ENCODE data around the gene IFI16.
"Not testable (repeated sequence)": the region's sequence is repeated elsewhere in the genome, so short reads cannot be mapped to it uniquely, and the experiment has no call there.

IFI16 gene

GRCh38 chr1:159000625-159001024 is 9.1 kb upstream of the IFI16 start:
- no peak for DNase-seq (ENCODE audit: extremely low spot score)
- TF ChIP-seq BHLHE40 (IDR thresholded peaks at IDR 0.05; ENCODE audit: borderline replicate concordance) (no peak), CTBP1 (IDR thresholded peaks at IDR 0.05; ENCODE audit: borderline replicate concordance) (no peak), ELF4 (IDR thresholded peaks at IDR 0.05) (no peak), LEF1 (IDR thresholded peaks at IDR 0.05; ENCODE audit: borderline replicate concordance) (no peak)
- POLR2A ChIA-PET: no interaction called here
- CTCF ChIA-PET: no interaction called here

GRCh38 chr1:159005161-159005560 is 4.5 kb upstream of the IFI16 start:
- no peak for DNase-seq (ENCODE audit: extremely low spot score)
- POLR2A ChIA-PET: no interaction called here
- TF ChIP-seq BHLHE40 (IDR thresholded peaks at IDR 0.05; ENCODE audit: borderline replicate concordance) (no peak), ARNT (IDR thresholded peaks at IDR 0.05) (no peak), NFRKB (IDR thresholded peaks at IDR 0.05) (no peak), HDGF (IDR thresholded peaks at IDR 0.05; ENCODE audit: borderline replicate concordance) (no peak), ELF4 (IDR thresholded peaks at IDR 0.05) (no peak)
- CTCF ChIA-PET: no interaction called here

GRCh38 chr1:159005676-159006075 is 4.0 kb upstream of the IFI16 start:
- ChIA-PET POLR2A (no interaction called here), CTCF (no interaction called here)
- no peak for TF ChIP-seq FOXK2 (IDR thresholded peaks at IDR 0.05)
- no peak for TF ChIP-seq LEF1 (IDR thresholded peaks at IDR 0.05; ENCODE audit: borderline replicate concordance)
- no peak for TF ChIP-seq TARDBP (IDR thresholded peaks at IDR 0.05)
- TF ChIP-seq, protein P1, sequence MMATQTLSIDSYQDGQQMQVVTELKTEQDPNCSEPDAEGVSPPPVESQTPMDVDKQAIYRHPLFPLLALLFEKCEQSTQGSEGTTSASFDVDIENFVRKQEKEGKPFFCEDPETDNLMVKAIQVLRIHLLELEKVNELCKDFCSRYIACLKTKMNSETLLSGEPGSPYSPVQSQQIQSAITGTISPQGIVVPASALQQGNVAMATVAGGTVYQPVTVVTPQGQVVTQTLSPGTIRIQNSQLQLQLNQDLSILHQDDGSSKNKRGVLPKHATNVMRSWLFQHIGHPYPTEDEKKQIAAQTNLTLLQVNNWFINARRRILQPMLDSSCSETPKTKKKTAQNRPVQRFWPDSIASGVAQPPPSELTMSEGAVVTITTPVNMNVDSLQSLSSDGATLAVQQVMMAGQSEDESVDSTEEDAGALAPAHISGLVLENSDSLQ (IDR thresholded peaks at IDR 0.05): no peak
- TF ChIP-seq SUZ12 (IDR thresholded peaks at IDR 0.05): no peak
- no peak for TF ChIP-seq NFRKB (IDR thresholded peaks at IDR 0.05)
- TF ChIP-seq SP1 (IDR thresholded peaks at IDR 0.05): no peak
- TF ChIP-seq BHLHE40 (IDR thresholded peaks at IDR 0.05; ENCODE audit: borderline replicate concordance): no peak
- no peak for TF ChIP-seq ELF4 (IDR thresholded peaks at IDR 0.05)
- TF ChIP-seq ZNF384 (IDR thresholded peaks at IDR 0.05): no peak
- TF ChIP-seq ARNT (IDR thresholded peaks at IDR 0.05): no peak
- DNase-seq (ENCODE audit: extremely low spot score): no peak

DNA sequence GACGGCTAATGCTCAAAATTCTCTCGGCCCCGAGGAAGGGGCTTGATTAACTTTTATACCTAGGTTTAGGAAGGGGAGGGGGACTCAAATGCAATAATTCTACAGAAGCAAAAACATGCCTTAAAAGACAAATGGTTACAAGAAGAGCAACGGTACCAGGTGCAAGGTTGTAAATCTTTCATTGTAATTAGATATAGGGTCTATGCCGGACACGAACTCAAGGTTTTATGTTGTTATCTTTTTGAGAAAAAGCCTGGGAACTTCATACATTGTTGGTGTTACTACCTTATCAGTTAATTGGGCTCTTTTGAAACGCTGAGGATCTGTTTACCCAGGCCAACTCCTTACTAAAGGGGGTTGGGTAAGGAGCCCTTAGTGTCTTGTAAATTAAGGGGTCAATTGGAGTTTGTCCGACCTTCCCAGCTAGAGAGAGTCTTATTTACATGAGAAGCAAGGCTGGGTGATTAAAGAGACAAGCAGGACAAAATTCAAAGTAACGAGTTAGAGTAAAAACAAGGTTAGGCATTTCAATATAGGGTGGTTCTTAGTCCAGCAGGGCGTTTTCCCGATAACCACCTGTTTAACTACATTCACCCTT is 3.4 kb upstream of the IFI16 start:
- POLR2A ChIA-PET, CTCF ChIA-PET: not testable (repeated sequence)

DNA sequence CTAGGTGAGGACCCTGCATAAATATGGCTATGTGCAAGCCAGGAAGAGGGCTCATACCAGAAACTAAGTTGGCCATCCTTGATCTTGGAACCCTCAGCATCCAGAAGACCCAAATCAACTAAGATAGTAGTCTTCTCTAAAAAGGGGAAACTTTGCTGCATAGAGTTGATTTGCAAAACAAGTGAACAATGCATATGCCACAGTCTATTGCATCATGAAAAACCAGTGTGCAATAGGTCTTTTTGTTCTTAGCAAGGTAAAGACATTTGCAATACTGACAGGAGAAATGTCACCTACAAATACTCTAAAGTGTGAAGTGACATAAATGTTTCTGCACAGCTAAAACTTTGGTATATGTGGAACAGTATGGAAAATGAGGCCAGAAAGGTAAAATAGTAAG is 2.0 kb upstream of the IFI16 start:
- ChIA-PET CTCF (no interaction called here), POLR2A (no interaction called here)
- no peak for TF ChIP-seq FOXA1 (IDR thresholded peaks at IDR 0.05)
- no peak for TF ChIP-seq TARDBP (IDR thresholded peaks at IDR 0.05)
- no peak for TF ChIP-seq SP1 (IDR thresholded peaks at IDR 0.05)
- no peak for TF ChIP-seq L3MBTL2 (conservative IDR thresholded peaks at IDR 0.05)
- no peak for TF ChIP-seq FOXK2 (IDR thresholded peaks at IDR 0.05)
- TF ChIP-seq ARNT (IDR thresholded peaks at IDR 0.05): no peak
- TF ChIP-seq SUZ12 (IDR thresholded peaks at IDR 0.05): no peak
- no peak for TF ChIP-seq HDGF (IDR thresholded peaks at IDR 0.05; ENCODE audit: borderline replicate concordance)
- no peak for TF ChIP-seq LEF1 (IDR thresholded peaks at IDR 0.05; ENCODE audit: borderline replicate concordance)
- TF ChIP-seq, protein P1 (IDR thresholded peaks at IDR 0.05): no peak
- no peak for TF ChIP-seq NFRKB (IDR thresholded peaks at IDR 0.05)
- no peak for TF ChIP-seq BHLHE40 (IDR thresholded peaks at IDR 0.05; ENCODE audit: borderline replicate concordance)
- no peak for TF ChIP-seq FOXM1 (IDR thresholded peaks at IDR 0.05; ENCODE audit: borderline replicate concordance)
- no peak for TF ChIP-seq CTBP1 (IDR thresholded peaks at IDR 0.05; ENCODE audit: borderline replicate concordance)
- TF ChIP-seq ZNF384 (IDR thresholded peaks at IDR 0.05): no peak
- TF ChIP-seq ELF4 (IDR thresholded peaks at IDR 0.05): no peak
- no peak for DNase-seq (ENCODE audit: extremely low spot score)

More for the DNA sequence above, 3.4 kb upstream of the IFI16 start:
- not testable (repeated sequence) for DNase-seq (ENCODE audit: extremely low spot score)

DNA sequence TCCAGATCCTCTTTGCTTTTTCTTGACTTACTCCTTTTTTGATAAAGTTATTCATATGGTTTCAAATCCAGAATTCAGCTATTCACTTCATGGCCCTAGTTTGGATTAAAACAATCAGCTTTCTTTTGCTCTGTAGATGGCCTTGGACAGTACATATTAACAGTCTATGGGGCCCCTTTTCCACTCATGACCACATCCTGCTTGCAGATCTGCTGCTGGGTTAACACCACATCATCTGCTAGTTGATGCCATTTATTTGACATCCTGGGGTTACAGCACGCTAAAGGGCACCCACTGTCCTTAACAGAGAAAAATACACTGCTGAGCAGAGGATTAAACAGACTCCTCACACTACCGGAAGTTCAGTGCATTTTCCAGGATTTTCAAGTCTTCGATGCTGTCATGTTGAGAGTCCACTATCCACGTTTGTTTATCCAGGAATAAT is 941 bp upstream of the IFI16 start:
- no peak for DNase-seq (ENCODE audit: extremely low spot score)
- no peak for TF ChIP-seq ARNT (IDR thresholded peaks at IDR 0.05)
- TF ChIP-seq BHLHE40 (IDR thresholded peaks at IDR 0.05; ENCODE audit: borderline replicate concordance): no peak
- no peak for TF ChIP-seq NFRKB (IDR thresholded peaks at IDR 0.05)
- TF ChIP-seq FOXK2 (IDR thresholded peaks at IDR 0.05): no peak
- TF ChIP-seq ZNF384 (IDR thresholded peaks at IDR 0.05): no peak
- no peak for TF ChIP-seq SUZ12 (IDR thresholded peaks at IDR 0.05)
- TF ChIP-seq L3MBTL2 (conservative IDR thresholded peaks at IDR 0.05): no peak
- no peak for TF ChIP-seq CTBP1 (IDR thresholded peaks at IDR 0.05; ENCODE audit: borderline replicate concordance)
- no peak for TF ChIP-seq FOXM1 (IDR thresholded peaks at IDR 0.05; ENCODE audit: borderline replicate concordance)
- ChIA-PET POLR2A (no interaction called here), CTCF (no interaction called here)

GRCh38 chr1:159009287-159009686 is 420 bp upstream of the IFI16 start:
- POLR2A ChIA-PET: no interaction called here
- TF ChIP-seq ZNF384 (IDR thresholded peaks at IDR 0.05) (no peak), SUZ12 (IDR thresholded peaks at IDR 0.05) (no peak), SP1 (IDR thresholded peaks at IDR 0.05) (no peak), FOXA1 (IDR thresholded peaks at IDR 0.05) (no peak), L3MBTL2 (conservative IDR thresholded peaks at IDR 0.05) (no peak), HDGF (IDR thresholded peaks at IDR 0.05; ENCODE audit: borderline replicate concordance) (no peak), TARDBP (IDR thresholded peaks at IDR 0.05) (no peak), CTBP1 (IDR thresholded peaks at IDR 0.05; ENCODE audit: borderline replicate concordance) (no peak), FOXK2 (IDR thresholded peaks at IDR 0.05) (no peak), ELF4 (IDR thresholded peaks at IDR 0.05) (no peak), NFRKB (IDR thresholded peaks at IDR 0.05) (no peak)
- TF ChIP-seq, protein P1 (IDR thresholded peaks at IDR 0.05): no peak
- CTCF ChIA-PET: no interaction called here
- no peak for DNase-seq (ENCODE audit: extremely low spot score)

Data from HEK293T (cell line).